Smooth muscle cell (in vitro differentiated cells): ENCODE data around the gene SPATS2L. TPM values are rescaled to one million over a fixed set of nuclear protein-coding genes. Genes with fewer than 3 reads are reported as not detected.

Source experiments
- DNase-seq: peaks from one replicate; lab custom pipeline; 2025; ENCODE audit not compliant: unreplicated experiment; lab: John Stamatoyannopoulos, UW
- H2AFZ ChIP-seq: fragments of 200-600 bp; sonication (generic); 2 replicates; pipeline ENCODE4 v1.6.0; 2016; ENCODE audit warnings: antibody characterized with exemption, low read depth, mild to moderate bottlenecking
- H3F3A ChIP-seq: fragments of 200-600 bp; sonication (generic); 2 replicates; pipeline ENCODE4 v1.6.0; 2017; ENCODE audit warnings: antibody characterized with exemption, low read depth
- H3K27ac ChIP-seq: fragments of 200-600 bp; sonication (generic); 2 replicates; pipeline ENCODE4 v1.5.1; 2016; ENCODE audit warnings: low read depth, mild to moderate bottlenecking
- H3K27me3 ChIP-seq: fragments of 200-600 bp; sonication (generic); 2 replicates; pipeline ENCODE4 v1.6.1; 2016; ENCODE audit warnings: low read depth, mild to moderate bottlenecking
- H3K36me3 ChIP-seq: fragments of 200-600 bp; sonication (generic); 2 replicates; pipeline ENCODE4 v1.5.1; 2016; ENCODE audit warnings: low read depth
- H3K4me1 ChIP-seq: fragments of 200-600 bp; sonication (generic); 2 replicates; pipeline ENCODE4 v1.5.1; 2016; ENCODE audit warnings: low read depth
- H3K4me2 ChIP-seq: fragments of 200-600 bp; sonication (generic); 2 replicates; pipeline ENCODE4 v1.6.0; 2016; ENCODE audit warnings: mild to moderate bottlenecking
- H3K4me3 ChIP-seq: fragments of 200-600 bp; sonication (generic); 2 replicates; pipeline ENCODE4 v1.5.1; 2016; ENCODE audit warnings: mild to moderate bottlenecking
- H3K79me2 ChIP-seq: fragments of 200-600 bp; sonication (generic); 2 replicates; pipeline ENCODE4 v1.6.0; 2016; ENCODE audit warnings: low read depth, mild to moderate bottlenecking
- H3K9ac ChIP-seq: fragments of 200-600 bp; sonication (generic); 2 replicates; pipeline ENCODE4 v1.6.0; 2016; ENCODE audit warnings: low read depth
- H3K9me3 ChIP-seq: fragments of 200-600 bp; sonication (generic); replicated peaks from 2 replicates; pipeline ENCODE4 v1.5.1; 2016; ENCODE audit warnings: low read depth
- H4K20me1 ChIP-seq: fragments of 200-600 bp; sonication (generic); 2 replicates; pipeline ENCODE4 v1.6.0; 2016; ENCODE audit warnings: low read depth
- CTCF ChIP-seq: fragments of 200-600 bp; sonication (generic); IDR thresholded peaks from 2 replicates; pipeline ENCODE4 v1.5.1; 2017; ENCODE audit warnings: borderline replicate concordance, mild to moderate bottlenecking, antibody characterized with exemption; ENCODE audit not compliant: insufficient read depth, poor library complexity, severe bottlenecking
- WGBS: methylation state at CpG from one replicate; pipeline ENCODE4 v1.1.7; 2016; ENCODE audit warnings: low lambda C conversion rate; 5-methylcytosine and 5-hydroxymethylcytosine counted together
- polyA plus RNA-seq: library from polyadenylated mRNA; unstranded; fragments of >200 nt; fragmentation: Nextera tagmentation; extraction: Ambion mirVana; gene quantifications from 2 replicates; pipeline ENCODE4 v1.2.1, GENCODE V29; 2016
- total RNA-seq: library from RNA; depleted of rRNA; stranded (reverse); fragments of >200 nt; gene quantifications from 2 replicates; pipeline ENCODE4 v1.2.3, GENCODE V29; 2014

SPATS2L gene
- total and polyA plus RNA-seq, 2 experiments from 2014 or later, result 356 to 432 TPM

GRCh38 chr2:200444530-200444929 is 138.0 kb downstream of the SPATS2L start:
- no peak overlapping the region for H3K9ac ChIP-seq
- peaks cover 34% of the 10 kb centered on the region for H4K20me1 ChIP-seq
- WGBS, result 94% methylated on average over 3 of the region's 3 CpGs
- peaks cover 14% of the 10 kb centered on the region for H3F3A ChIP-seq
- no peak overlapping the region for H3K27ac ChIP-seq
- peaks cover 25% of the 10 kb centered on the region for H3K36me3 ChIP-seq
- no peak overlapping the region for H3K4me2 ChIP-seq
- no peaks in the 10 kb centered on the region for H3K4me1 ChIP-seq
- no peak overlapping the region for H2AFZ ChIP-seq
- DNase-seq, result no peak
- no peaks in the 10 kb centered on the region for H3K9me3 ChIP-seq
- peaks cover 31% of the 10 kb centered on the region for H3K79me2 ChIP-seq
- no peak for TF ChIP-seq CTCF
- H3K4me3 ChIP-seq, result no peak overlapping the region
- H3K27me3 ChIP-seq, result no peaks in the 10 kb centered on the region

- H4K20me1 ChIP-seq, result peaks cover 34% of the 10 kb centered on the region
- WGBS, result 96% methylated on average over 1 of the region's 1 CpG
- H3K79me2 ChIP-seq, result peaks cover 23% of the 10 kb centered on the region
- no peaks in the 10 kb centered on the region for H3K9me3 ChIP-seq
- TF ChIP-seq CTCF, result no peak
- H3K4me2 ChIP-seq, result no peak overlapping the region
- no peak overlapping the region for H3K4me3 ChIP-seq
- H3K27ac ChIP-seq, result no peak overlapping the region
- H3F3A ChIP-seq, result peaks cover 14% of the 10 kb centered on the region
- no peaks in the 10 kb centered on the region for H3K27me3 ChIP-seq
- no peak overlapping the region for H2AFZ ChIP-seq
- peaks cover 20% of the 10 kb centered on the region for H3K36me3 ChIP-seq
- no peaks in the 10 kb centered on the region for H3K4me1 ChIP-seq
- no peak overlapping the region for H3K9ac ChIP-seq
- no peak for DNase-seq
These were observed 138.8 kb downstream of the SPATS2L start for GRCh38 chr2:200445284-200445683.

- TF ChIP-seq CTCF, result no peak
- no peak overlapping the region for H2AFZ ChIP-seq
- no peaks in the 10 kb centered on the region for H3K4me1 ChIP-seq
- WGBS, result 94% methylated on average over 3 of the region's 3 CpGs
- DNase-seq, result no peak
- H3K4me2 ChIP-seq, result no peak overlapping the region
- H3K9ac ChIP-seq, result no peak overlapping the region
- peaks cover 12% of the 10 kb centered on the region for H3K79me2 ChIP-seq
- H3K36me3 ChIP-seq, result peaks cover 6% of the 10 kb centered on the region
- no peak overlapping the region for H3K4me3 ChIP-seq
- peaks cover 34% of the 10 kb centered on the region for H4K20me1 ChIP-seq
- peaks cover 15% of the 10 kb centered on the region for H3F3A ChIP-seq
- no peaks in the 10 kb centered on the region for H3K9me3 ChIP-seq
- no peaks in the 10 kb centered on the region for H3K27me3 ChIP-seq
- H3K27ac ChIP-seq, result peak overlapping the region; percentile 16
These were observed 140.1 kb downstream of the SPATS2L start for GRCh38 chr2:200446612-200447011.

- Histone ChIP-seq H3K4me3 (no peak overlapping the region), H4K20me1 (peaks cover 27% of the 10 kb centered on the region), H3F3A (peaks cover 13% of the 10 kb centered on the region), H3K27me3 (no peaks in the 10 kb centered on the region), H3K9ac (no peak overlapping the region), H3K36me3 (peaks cover 4% of the 10 kb centered on the region), H3K4me2 (no peak overlapping the region), H3K9me3 (no peaks in the 10 kb centered on the region), H3K79me2 (peaks cover 5% of the 10 kb centered on the region), H2AFZ (no peak overlapping the region), H3K27ac (peak overlapping the region; percentile 16), H3K4me1 (no peaks in the 10 kb centered on the region)
- no peak for TF ChIP-seq CTCF
- WGBS, result 84% methylated on average over 4 of the region's 4 CpGs
- DNase-seq, result no peak
These were observed 140.8 kb downstream of the SPATS2L start for GRCh38 chr2:200447139-200447855.
